NCI-H2196 treated with DMSO at 0.1 percent for 48 hours (cell line): ENCODE data around the gene CD164.
"Not testable (repeated sequence)": the region's sequence is repeated elsewhere in the genome, so short reads cannot be mapped to it uniquely, and the experiment has no call there.

Source experiments
- DNase-seq: peaks from one replicate; lab custom pipeline; 2025; ENCODE audit not compliant: unreplicated experiment; lab: John Stamatoyannopoulos, UW

Gene CD164

DNA sequence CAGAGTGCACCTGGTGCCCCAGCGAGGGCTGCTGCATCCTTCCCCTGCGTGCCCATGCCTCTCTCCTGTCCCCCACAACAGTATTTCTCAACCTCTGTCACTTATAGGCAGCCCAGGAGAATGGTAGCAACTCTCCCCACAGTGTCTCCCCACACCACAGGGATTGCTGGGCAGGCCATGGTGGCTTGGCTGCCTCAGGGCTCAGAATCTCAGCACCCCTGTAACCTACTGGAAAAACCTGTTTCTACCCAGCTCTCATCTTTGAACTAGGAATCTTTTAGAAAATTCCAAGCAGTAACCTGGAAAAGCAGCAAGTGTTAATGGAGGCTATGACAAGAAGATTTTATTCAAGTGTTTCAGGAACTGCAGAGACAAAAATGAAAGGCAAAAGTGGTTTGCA is 38.0 kb downstream of the CD164 start:
- no peak for DNase-seq

DNA sequence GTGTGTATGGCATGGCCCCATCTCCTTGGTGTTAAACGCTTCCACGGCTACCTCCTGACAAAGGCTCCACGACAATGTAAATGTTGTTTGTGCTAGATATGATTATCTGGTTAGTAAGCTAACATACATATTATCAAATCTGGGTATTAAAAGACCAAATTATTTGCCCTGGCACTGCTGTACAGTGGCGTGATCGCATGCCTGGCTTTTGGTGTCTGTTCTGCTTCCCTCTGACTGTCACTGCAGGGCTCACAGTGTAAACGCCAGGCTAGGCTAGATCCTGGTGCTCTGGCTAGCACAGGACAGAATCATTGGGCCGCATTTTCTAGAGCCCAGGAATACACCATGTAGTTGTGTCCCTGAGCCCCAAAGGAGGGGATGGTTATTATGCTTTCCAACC is 38.7 kb downstream of the CD164 start:
- DNase-seq, result no peak

DNA sequence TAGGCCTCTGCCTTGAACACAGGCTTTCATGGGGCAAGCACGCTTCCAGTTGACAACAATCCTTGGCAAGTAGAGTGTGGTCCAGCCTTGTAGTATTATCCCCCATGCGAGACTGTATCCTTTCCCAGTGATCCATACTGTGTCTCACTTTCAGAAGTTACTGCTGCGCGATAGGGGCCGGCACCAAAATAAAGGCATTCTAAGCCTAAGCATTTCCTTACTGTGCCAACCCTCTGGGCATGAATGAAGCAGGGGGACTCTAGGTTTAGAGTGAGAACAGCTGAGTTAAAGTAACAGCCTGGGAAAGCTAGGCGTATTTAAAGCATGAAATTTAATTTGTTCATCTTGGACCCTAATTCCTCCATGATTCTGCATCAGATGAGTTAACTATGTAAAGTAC is 39.4 kb downstream of the CD164 start:
- DNase-seq, result no peak

DNA sequence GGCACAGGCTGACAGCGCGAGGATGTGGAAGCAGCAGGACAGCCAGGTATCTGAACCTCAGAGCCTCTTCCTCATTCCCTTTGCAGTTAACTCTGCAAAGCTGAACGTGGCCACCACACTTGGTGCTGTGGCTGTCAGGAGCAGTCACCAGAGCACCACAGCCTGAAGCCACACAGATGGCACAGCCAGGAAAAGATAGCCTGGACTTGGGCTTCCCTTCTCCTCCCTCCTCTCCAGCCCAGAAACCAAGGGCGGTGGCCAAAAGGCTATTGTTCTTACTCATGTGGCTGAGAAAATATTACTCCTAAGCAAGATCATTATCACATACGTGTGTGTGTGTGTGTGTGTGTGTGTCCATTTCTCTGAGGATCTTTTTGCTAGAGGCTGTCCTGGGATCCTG is 39.8 kb downstream of the CD164 start:
- DNase-seq, result no peak

DNA sequence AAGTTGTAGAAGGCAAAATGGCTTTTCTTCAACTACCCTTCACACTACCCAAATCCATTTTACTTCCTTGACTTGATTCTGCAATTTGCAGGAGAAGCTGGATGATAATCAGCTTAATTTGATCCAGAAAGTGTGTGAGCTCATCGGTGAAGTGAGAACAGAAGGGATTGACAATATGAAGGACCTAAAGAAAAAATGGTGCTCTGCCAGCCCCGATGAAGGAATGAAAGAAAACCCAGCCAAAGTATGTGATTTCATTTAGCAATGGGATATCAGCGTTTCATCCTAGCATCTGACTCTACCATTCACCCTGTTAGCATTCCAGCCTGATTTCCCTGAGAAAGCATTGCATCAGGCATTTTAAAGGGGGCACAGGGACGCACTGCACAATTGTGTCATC is 41.5 kb downstream of the CD164 start:
- no peak for DNase-seq

DNA sequence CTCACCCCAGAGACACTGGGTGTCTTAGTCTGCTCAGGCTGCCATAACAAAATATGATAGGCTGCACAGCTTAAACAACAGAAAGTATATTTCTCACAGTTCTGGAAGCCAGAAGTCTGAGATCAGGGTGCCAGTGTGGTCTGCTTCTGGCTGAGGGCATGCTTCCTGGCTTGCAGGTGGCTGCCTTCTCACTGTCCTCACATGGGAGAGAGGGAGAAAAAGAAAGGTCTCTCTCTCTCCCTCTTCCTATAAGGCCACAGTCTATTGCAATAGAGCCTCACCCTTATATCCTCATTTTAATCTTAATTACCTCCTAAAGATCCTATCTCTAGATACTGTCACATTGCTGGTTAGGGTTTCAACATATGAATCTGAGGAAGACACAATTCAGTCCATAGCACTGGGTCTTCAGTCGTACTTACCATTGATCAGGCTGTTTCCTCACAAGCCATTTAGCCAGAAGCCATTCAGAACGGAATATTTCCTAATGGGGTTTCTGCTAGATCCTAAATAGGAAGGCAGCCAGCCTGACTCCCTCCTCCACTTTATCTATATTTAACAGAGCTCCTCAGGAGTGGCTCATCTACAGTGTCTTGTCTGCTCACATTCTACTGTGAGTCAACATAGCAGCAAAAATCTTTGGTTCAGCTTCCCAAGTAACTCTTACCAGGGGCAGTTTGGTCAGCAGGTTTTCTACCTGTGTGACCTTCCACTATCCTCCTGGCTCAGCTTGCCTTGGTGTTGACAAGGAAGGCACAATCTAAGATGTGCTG is 42.2 kb downstream of the CD164 start:
- DNase-seq, result no peak

DNA sequence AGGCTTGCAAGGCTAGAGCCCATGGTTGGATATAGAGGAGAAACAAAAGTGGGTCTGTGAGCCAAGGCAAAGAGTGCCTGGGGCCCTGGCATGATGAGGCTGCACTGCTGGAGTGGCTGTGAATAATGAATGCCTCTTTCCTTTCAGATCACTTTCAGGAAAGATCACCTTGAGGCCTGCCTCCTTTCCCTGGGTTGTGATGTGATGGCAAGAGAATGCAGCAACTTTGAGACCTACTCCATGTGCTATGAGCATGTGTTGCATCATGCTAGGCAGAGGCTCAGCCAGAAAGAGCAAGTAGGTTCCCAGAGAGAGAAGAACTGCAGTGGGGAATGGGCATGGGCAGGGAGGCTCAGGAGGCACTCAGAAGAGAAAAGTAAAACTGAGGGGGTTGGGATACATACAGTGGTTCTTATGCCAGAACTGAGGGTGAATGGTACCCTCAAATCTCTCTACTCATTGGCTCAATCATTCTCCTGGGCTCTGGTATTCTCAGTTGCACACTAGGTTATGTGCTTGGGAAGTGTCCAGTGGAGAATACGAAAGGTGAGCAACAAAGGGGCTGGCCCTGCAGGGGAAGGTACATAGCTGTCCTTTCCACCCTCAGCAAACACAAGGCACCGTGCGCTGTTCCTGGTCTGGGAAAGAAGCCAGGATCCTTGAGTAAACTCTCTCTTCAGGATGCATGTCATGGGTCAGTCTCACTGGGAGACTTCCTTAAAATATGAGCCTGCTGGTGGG is 45.9 kb downstream of the CD164 start:
- DNase-seq, result peak; percentile 73

DNA sequence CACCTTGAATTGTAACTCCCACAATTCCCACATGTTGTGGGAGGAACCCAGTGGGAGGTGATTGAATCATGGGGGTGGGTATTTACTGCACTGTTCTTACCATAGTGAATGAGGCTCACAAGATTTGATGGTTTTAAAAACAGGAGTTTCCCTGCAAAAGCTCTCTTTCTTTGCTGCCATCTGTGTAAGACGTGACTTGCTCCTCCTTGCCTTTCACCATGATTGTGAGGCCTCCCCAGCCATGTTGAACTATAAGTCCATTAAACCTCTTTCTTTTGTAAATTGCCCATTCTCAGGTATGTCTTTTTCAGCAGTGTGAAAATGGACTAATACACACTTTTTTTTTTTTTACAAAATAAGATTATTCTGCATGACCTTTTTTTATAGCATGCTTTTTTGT is 48.4 kb downstream of the CD164 start:
- not testable (repeated sequence) for DNase-seq

DNA sequence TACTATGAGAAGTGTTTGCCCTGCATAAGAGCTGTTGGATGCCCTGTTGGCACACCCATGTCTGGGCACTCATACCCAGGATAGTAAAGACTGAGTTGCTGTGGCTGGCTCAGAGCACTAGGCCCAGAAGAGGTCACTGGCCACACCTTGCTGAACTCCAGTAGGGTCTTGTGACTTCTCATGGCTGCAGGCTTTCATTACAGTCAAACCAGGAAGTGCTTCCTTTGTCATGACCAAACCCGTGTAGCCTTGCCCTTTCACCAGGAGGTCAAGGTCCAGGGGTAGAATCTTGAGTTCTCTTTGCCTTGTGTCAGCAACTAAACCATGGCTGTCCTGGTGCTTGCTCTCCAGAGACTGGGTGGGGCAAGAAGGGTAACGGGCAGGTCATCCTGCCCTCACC is 49.5 kb downstream of the CD164 start:
- DNase-seq, result no peak

DNA sequence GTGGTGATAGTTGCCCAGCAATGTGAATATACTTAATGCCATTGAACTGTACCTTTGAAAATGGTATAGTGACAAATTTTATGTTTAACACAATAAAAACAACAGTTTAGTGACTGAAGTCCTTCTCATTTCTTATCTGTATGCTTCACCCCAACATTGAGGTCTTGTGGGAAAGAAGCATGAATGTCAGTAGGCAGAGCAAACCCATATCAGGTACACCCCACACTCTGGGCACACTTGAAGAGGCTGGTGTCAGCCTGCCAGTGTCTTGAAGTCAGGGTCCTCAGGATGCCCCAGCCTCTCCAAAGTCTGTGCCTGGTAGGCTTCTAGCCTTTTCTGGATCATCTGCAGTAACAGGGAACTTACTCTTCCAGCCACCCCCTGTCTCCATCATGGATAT is 51.2 kb downstream of the CD164 start:
- no peak for DNase-seq

DNA sequence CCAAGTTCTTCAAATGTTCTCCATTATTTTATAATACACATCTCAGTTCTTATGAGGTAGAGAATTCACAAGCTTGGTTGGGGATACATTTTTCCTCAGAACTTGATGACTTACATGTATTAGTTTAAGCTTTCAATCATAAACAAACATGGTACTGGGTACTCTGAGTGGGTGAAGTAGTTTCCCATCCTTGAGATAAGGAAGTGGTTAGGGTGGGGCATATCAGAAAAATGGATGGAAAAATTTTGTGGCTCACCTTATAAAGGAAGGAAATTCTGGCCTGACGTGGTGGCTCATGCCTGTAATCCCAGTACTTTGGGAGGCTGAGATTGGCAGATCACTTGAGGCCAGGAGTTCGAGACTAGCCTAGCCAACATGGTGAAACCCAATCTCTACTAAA is 52.0 kb downstream of the CD164 start:
- DNase-seq, result no peak

DNA sequence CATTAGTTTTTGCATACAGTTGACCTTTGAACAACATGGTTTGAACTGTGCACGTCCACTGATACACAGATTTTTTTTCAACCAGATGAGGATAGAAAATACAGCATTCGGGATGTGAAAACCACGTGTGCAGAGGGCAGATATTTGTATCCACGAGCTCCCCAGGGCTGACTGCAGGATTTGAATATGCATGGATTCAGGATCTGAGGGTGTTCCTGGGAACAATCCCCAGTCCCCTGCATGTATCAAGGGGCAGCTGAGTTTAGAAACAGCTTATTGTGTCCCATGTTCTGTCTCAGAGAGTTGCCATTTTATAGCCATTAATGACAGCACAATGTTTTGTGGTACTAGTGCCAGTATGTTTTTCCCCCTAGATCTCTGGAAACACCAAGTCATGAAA is 53.6 kb downstream of the CD164 start:
- DNase-seq, result no peak

DNA sequence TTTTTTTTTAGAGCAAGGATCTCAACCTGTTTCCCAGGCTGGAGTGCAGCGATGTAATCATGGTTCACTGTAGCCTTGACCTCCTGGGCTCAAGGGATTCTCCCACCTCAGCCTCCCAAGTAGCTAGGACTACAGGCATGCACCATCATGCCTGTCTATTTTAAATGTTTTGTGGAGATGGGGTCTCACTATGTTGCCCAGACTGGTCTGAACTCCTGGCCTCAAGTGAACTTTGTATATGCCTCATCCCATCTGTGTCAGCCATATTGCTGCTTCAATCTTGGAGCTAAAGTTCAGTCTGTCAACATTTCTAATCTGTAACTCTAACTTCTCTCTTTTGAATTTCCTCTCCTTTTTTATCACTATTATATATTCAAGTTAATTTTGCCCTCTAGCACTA is 54.3 kb downstream of the CD164 start:
- no peak for DNase-seq

DNA sequence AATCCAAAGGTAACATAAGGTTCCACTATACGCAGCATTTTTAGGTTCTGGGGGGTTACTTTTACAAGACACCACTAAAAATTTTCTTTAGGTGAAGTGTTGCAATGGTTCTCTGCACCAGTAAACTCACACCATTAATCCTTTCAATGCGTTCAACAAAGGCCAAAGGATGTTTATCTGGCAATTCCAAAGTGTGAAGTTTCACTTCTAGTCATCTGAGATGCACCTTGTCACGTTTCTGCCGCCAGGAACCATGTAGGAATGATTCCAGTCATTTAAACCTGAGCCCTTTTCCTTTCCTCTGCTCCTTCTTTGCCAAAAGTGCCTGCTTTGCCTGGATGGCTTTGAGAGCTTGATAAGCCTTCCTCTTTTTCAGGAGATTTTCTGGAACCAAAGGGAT is 54.8 kb downstream of the CD164 start:
- no peak for DNase-seq

DNA sequence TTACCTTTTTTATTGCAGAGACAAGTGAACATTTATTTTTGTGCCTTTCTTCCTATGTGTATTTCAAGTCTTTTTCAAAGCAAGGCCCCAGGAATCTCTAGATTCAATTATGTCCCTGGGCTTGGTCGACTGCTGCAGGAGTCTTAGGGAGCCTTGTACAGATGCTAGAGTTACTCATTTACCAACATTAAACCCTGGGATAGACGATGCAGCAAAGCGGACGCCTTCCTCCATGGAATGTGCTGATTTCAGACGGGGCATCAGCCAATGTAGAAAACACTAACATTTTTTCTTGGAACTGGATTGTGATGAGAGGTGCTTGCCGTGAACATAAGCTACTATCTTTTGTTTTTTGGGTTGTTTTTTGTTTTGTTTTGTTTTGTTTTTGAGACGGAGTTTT is 55.9 kb downstream of the CD164 start:
- no peak for DNase-seq

DNA sequence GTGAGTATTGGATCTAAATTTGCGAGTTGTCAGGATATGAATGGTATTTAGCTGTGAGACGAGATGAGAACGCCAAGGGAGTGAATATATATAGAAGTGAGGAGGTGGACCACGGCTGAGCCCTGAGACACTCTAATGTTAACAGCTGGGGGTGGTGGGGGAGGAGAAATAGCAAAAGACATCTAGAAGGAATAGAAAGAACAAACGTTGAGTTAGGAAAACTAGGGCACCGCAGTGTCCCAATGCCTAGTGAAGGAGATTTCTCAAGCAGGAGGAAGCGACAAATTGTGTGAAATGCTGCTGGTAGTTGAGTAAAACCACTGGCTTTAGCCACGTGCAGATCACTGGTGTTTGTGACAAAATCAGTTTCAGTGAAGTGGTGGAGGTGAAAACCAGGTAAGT is 56.9 kb downstream of the CD164 start:
- no peak for DNase-seq

DNA sequence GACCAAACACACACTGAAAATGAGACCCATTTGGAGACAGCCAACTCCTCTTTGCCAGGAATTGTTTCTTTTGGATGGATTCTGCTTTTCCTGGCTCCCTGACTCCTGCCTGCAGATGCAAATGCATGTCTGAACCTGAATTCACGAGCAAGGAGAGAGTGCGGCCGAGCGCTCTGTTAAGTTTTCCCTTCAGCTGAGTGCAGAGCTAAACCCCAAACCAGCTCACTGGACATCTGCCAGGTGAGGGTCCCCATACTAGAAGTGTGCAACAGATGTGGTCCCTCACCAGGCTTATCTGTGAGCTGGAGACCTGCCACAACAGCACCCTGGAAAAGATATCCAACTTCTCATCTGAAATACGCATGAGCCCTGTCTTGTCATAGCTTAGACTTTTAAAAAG is 59.0 kb downstream of the CD164 start:
- no peak for DNase-seq

DNA sequence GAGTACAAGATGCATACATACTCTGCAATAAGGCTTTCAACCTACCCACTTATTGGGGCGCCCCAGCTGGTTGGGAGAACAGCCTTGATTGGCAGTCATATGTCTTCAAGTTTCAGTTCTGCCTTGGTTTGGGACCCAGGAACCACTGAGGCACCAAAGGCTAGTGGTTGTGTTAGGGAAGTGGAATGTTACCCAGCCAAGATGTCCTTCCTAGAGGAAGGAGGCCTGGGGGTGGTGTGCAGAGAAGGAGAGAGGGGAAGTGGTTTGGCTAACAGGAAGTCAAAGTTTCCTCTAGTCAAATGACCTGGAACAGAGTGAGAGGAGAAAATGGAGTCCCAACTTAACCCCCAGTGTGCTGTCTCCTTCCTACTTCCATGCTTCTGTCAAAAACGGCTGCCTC is 59.4 kb downstream of the CD164 start:
- no peak for DNase-seq

DNA sequence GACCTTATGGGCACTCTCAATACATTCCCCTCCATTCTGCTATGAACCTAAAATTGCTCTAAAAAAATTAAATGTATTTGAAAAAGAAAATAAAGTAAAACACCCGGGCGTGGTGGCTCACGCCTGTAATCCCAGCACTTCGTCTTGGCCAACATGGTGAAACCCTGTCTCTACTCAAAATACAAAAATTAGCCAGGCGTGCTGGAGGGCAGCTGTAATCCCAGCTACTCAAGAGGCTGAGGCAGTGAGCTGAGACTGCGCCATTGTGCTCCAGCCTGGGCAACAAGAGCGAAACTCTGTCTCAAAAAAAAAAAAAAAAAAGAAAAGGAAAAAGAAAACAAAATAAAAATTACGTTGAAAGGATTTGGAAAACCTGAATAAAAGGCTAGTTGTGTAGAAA is 60.5 kb downstream of the CD164 start:
- DNase-seq, result no peak

DNA sequence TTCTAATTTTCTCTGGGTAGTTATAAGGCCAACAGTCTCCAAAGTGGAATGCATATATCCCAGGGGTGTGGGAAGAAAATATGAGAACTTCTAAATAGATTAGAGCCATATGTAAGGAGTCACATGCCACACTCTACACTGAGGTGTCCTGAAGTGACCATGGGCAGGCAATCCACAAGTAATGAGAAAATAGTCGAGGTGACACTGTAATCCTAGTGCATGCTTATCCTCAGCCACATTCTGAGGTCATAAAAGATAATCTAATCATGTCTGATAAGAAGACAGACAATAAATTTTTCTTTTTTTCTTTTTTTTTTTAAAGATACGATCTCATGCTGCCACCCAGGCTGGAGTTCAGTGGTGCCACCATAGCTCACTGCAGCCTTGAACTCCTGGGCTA is 62.2 kb downstream of the CD164 start:
- DNase-seq, result no peak

DNA sequence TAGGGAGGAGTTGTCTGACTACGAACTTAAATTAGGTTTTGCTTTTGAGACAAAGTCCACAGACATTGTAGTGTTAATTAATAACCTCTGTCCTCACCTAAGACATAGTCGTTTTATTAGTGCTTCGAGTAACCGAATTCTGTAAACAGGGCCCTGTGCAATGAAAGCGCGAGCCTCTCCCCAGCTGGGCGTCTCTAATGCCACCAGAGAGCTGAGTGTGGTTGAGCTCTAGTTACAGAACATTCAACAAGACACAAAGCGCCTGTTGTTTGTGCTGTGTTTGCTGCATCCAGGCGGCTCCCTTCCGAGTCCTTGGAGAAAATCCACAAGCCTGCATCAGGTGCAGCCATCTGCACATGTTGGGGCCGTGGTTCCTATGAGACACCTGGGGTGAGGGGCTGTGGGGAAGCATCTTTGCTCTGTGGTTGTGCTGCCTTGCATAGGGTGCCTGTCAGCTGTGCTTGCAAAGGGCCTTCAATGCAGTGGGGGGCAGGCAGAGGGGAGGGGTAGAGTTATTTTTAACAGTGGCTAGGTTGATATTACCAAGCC is 63.9 kb downstream of the CD164 start:
- DNase-seq, result peak; percentile 79

DNA sequence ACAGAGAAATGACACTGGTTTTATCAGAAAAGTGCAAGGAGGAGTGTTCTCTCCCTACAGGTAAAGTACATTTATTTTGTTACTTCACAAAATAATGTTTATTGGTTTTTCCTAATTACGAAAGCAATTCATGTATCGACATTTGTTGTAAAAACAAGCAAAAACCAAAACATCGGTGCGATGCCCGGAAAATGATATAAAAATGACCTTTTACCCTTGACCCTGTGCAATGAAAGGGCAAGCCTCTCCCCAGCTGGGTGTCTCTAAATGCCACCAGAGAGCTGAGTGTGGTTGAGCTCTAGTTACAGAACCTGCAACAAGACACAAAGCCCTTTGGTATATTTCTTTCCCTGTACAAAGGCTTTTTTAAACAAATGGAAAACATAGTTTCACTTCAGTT is 65.4 kb downstream of the CD164 start:
- DNase-seq, result no peak
